Left lung (tissue), 10 donors: Measurements from ENCODE around the gene POFUT2. TPM values are rescaled to one million over a fixed set of nuclear protein-coding genes. Genes with fewer than 3 reads are reported as not detected.

Experiments used
- ATAC-seq: fragments of 200-7000 bp; cut with Tn5 transposase; one replicate; pipeline ENCODE4 v1.9.1; 2020; ENCODE audit warnings: moderate library complexity
- DNase-seq, 4 donors: peaks; one replicate each; pipeline ENCODE4 v3.0.0-alpha.2; 2013 to 2020
- H3K27ac ChIP-seq, 2 donors: fragments of 200-600 bp; sonication (generic) in 1 of 2; one replicate each; pipeline versions ENCODE4 v1.5.0 to v1.8.0; 2020 to 2021
- H3K27me3 ChIP-seq, 2 donors: fragments of 200-600 bp; sonication (generic) in 1 of 2; one replicate each; pipeline versions ENCODE4 v1.5.0 to v1.8.0; 2020 to 2021
- H3K36me3 ChIP-seq, 2 donors: fragments of 200-600 bp; sonication (generic) in 1 of 2; one replicate each; pipeline versions ENCODE4 v1.5.0 to v1.8.0; 2020 to 2021
- H3K4me1 ChIP-seq, 2 donors: fragments of 200-600 bp; one replicate each; pipeline ENCODE4 v1.8.0; 2021
- H3K4me3 ChIP-seq, 2 donors: fragments of 200-600 bp; sonication (generic) in 1 of 2; one replicate each; pipeline versions ENCODE4 v1.5.0 to v1.8.0; 2020 to 2021; ENCODE audit warnings: mild to moderate bottlenecking in 1 of 2
- H3K9me3 ChIP-seq, 2 donors: fragments of 200-600 bp; sonication (generic) in 1 of 2; one replicate each; pipeline versions ENCODE4 v1.5.0 to v1.8.0; 2020 to 2021
- intact Hi-C, 2 donors: fragments of 100-400 bp; cut with DNase I; formaldehyde crosslinking; loops; one replicate each; pipeline versions ENCODE4 v1.11.2 to v1.14.2; 2022
- polyA plus RNA-seq, 6 donors: library from polyadenylated mRNA; unstranded; fragments of 120-200 nt; gene quantifications; one replicate each; pipeline ENCODE4 v1.2.1, GENCODE V29; 2013; ENCODE audit not compliant: insufficient read length in 6 of 6
- total RNA-seq, 2 donors: library from RNA; stranded (reverse); fragmentation: NEBNext Ultra II Directional; extraction: Animal tissue kit (Norgen Biotek cat#: 25700); gene quantifications; one replicate each; pipeline ENCODE4 v1.2.1, GENCODE V29; 2021
- TF ChIP-seq, protein P1 (sequence below), 2 donors: fragments of 200-600 bp; sonication (generic) in 1 of 2; IDR thresholded peaks; one replicate each; pipeline versions ENCODE4 v1.5.0 to v1.8.0; 2021; ENCODE audit warnings: antibody characterized with exemption in 2 of 2
- donor health status: DM: no; HTN: yes; CAD: no.
- donor health status: DM: no; HTN: no; CAD: no.

The POFUT2 gene
- total and polyA plus RNA-seq, 8 donors: 30.4 to 44.2 (median 34.2) TPM

DNA sequence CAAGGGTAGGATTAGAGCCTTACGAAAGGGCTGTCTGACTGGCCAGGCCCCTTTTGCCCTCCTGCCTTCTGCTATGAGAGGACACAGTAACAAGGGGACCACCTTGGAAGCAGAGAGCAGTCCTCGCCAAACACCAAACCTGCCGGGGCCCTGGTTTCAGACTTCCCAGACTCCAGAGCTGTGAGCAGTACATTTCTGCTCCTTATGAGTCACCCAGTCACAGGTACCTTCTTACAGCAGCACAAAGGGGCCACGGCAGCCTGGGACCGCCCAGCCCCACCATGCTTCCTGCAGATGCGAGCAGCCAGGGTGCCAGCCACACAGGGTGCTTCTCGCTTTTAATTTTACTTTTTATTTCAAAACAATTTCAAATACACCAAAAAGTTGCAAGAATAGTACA is 17.2 kb upstream of the POFUT2 start:
- TF ChIP-seq, protein P1, sequence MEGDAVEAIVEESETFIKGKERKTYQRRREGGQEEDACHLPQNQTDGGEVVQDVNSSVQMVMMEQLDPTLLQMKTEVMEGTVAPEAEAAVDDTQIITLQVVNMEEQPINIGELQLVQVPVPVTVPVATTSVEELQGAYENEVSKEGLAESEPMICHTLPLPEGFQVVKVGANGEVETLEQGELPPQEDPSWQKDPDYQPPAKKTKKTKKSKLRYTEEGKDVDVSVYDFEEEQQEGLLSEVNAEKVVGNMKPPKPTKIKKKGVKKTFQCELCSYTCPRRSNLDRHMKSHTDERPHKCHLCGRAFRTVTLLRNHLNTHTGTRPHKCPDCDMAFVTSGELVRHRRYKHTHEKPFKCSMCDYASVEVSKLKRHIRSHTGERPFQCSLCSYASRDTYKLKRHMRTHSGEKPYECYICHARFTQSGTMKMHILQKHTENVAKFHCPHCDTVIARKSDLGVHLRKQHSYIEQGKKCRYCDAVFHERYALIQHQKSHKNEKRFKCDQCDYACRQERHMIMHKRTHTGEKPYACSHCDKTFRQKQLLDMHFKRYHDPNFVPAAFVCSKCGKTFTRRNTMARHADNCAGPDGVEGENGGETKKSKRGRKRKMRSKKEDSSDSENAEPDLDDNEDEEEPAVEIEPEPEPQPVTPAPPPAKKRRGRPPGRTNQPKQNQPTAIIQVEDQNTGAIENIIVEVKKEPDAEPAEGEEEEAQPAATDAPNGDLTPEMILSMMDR (IDR thresholded peaks at IDR 0.05): no peak
- no peaks in the 10 kb centered on the region for H3K9me3 ChIP-seq
- ATAC-seq (no peak), DNase-seq (peak in 1 of 4 donors; percentile 18)
- H3K27ac ChIP-seq: no peak overlapping the region
- intact Hi-C loops: no loop called here
- H3K4me1 ChIP-seq: peaks cover 31 to 59% of the 10 kb centered on the region in 2 donors
- H3K27me3 ChIP-seq: no peaks in the 10 kb centered on the region
- H3K36me3 ChIP-seq: no peaks in the 10 kb centered on the region
- H3K4me3 ChIP-seq: no peak overlapping the region

DNA sequence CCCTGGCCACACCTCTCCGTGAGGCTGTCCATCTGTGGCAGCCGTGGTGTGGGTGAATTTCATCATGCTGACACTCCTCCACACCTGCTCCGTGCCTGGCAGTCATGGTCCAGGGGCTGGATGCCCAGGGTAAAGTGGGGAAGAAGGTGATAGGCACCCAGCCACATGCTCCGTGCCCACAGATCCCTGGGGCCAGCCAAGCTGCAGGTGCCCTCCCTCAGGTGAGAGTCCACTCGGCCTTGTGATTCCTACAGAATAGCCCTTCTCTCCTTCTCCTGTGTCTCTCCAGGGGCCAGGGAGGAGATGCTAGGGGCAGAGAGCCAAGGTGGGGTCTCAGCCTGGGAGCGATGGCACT is 16.8 kb upstream of the POFUT2 start:
- H3K4me1 ChIP-seq: peaks cover 36 to 57% of the 10 kb centered on the region in 2 donors
- intact Hi-C loops: no loop called here
- no peak overlapping the region for H3K4me3 ChIP-seq
- H3K9me3 ChIP-seq: no peaks in the 10 kb centered on the region
- peak in 1 of 4 donors; percentile 26 for DNase-seq
- TF ChIP-seq, protein P1 (IDR thresholded peaks at IDR 0.05): no peak
- no peaks in the 10 kb centered on the region for H3K27me3 ChIP-seq
- no peak overlapping the region for H3K27ac ChIP-seq
- ATAC-seq: no peak
- H3K36me3 ChIP-seq: no peaks in the 10 kb centered on the region

DNA sequence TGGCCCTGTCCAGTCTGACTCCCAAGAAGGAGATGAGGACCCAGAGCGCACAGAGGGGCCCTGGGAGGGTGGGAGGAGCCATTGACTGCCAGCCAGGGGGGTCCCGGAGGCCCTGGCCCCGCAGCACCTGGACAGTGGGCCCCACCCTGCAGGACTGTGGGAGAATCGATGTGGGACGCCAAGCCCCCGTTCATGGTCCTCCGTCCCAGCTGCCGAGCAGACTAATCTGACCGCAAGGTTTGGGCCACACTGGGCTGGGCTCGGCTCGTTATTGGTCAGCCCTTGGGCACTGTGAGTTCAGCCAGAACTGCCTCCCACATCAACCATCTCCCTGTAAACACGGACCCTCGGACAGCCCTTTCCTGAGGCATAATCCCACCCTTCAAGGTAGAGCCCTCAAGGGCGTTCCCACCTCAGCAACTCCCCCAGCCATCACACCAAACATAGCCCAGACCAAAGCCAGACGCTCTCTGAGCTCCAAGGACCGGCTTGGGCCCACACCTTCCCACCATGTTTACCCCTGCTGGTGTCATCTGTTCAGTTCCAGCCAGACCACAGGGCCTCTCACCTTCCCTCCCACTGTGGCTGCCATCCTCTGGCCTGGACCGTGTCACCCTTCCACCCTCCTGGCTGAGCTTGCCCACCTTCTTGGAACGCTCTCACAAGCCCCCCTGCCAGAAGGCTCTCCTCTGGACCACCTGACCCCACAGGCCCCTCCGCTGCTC is 16.2 kb upstream of the POFUT2 start:
- H3K9me3 ChIP-seq: no peaks in the 10 kb centered on the region
- no peak for ATAC-seq
- no peak overlapping the region for H3K27ac ChIP-seq
- H3K27me3 ChIP-seq: no peaks in the 10 kb centered on the region
- no peaks in the 10 kb centered on the region for H3K36me3 ChIP-seq
- DNase-seq: peak in 2 of 4 donors; percentile 26 to 65
- intact Hi-C loops: no loop called here
- H3K4me3 ChIP-seq: no peak overlapping the region
- H3K4me1 ChIP-seq: peaks cover 37 to 51% of the 10 kb centered on the region in 2 donors
- TF ChIP-seq, protein P1 (IDR thresholded peaks at IDR 0.05): no peak

DNA sequence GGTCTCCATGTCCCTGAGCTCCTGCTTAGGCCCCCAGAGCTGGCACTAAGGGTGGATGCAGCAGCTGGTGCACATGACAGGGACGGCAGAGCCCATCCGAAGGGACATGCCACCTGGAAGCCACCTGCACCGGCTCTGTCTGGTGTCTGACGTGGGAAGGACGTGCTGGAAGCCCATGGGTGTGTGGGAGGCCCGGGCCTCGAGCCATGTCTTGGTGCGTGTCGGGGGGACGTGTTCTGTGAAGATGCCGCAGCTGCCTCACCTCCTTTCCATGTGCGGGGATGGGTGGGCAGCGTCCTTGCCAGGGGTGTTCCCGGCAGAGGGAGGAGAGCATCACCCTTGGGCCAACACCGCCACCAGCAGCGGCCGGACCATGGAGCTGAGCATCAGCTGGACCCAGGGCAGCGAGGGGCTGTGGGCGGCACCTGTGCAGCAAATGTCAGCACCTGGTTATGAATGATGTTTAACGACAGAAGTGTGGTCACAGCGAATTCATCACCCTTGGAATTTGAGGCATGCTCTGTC is 15.5 kb upstream of the POFUT2 start:
- TF ChIP-seq, protein P1 (IDR thresholded peaks at IDR 0.05): no peak
- H3K27ac ChIP-seq: peak overlapping the region; percentile 76 to 85
- no peak overlapping the region for H3K4me3 ChIP-seq
- H3K36me3 ChIP-seq: no peaks in the 10 kb centered on the region
- ATAC-seq: no peak
- DNase-seq: peak in 2 of 4 donors; percentile 30 to 61
- H3K4me1 ChIP-seq: peaks cover 29 to 44% of the 10 kb centered on the region in 2 donors
- intact Hi-C loops: no loop called here
- no peaks in the 10 kb centered on the region for H3K27me3 ChIP-seq
- H3K9me3 ChIP-seq: no peaks in the 10 kb centered on the region
